Measurements from ENCODE around the gene DEFB114.

DNA sequence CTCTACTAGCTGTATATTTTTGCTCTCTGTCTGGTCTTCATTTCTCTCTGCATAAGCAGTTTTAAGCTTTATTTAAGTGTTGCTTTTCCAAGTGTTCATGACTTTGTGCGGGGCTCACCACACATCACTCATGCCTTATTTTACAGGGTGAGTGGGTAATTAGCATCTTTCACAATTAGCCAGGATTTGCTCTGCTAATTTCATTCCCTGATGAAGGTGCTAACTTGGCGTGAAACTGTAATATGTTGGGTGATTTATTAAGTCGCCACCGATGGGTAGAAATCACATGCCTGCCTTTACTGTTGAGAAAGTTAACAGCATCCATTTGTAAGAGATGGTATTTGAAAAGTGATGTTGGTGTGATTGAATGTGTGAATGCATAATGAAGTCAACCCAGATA, 44.7 kb downstream of the DEFB114 start:
- TF ChIP-seq, protein P1, sequence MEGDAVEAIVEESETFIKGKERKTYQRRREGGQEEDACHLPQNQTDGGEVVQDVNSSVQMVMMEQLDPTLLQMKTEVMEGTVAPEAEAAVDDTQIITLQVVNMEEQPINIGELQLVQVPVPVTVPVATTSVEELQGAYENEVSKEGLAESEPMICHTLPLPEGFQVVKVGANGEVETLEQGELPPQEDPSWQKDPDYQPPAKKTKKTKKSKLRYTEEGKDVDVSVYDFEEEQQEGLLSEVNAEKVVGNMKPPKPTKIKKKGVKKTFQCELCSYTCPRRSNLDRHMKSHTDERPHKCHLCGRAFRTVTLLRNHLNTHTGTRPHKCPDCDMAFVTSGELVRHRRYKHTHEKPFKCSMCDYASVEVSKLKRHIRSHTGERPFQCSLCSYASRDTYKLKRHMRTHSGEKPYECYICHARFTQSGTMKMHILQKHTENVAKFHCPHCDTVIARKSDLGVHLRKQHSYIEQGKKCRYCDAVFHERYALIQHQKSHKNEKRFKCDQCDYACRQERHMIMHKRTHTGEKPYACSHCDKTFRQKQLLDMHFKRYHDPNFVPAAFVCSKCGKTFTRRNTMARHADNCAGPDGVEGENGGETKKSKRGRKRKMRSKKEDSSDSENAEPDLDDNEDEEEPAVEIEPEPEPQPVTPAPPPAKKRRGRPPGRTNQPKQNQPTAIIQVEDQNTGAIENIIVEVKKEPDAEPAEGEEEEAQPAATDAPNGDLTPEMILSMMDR (IDR thresholded peaks at IDR 0.05; ENCODE audit: low read depth, low read length): no peak
- TF ChIP-seq, protein P2, sequence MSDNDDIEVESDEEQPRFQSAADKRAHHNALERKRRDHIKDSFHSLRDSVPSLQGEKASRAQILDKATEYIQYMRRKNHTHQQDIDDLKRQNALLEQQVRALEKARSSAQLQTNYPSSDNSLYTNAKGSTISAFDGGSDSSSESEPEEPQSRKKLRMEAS (IDR thresholded peaks at IDR 0.05; ENCODE audit: low read depth, low read length): no peak
